Endothelial cell of umbilical vein (primary cell): ENCODE data around the gene AMBP. TPM values are rescaled to one million over a fixed set of nuclear protein-coding genes. Genes with fewer than 3 reads are reported as not detected.

ENCODE experiments used
- BruUV-seq: library from RNA; stranded (reverse); fragments of 400-500 nt; replicated peaks from 2 replicates; lab custom pipeline; 2021; lab: Mats Ljungman, UMichigan
- CTCF ChIA-PET: fragments of 300-600, 350-600 bp; sonication (Branson Sonifier 250); formaldehyde crosslinking; loops from one replicate; lab custom pipeline; 2021; ENCODE audit warnings: antibody characterized with exemption, inconsistent platforms; lab: Charles Lee
- POLR2A ChIA-PET: fragments of 300-600, 350-600 bp; sonication (Branson Sonifier 250); formaldehyde crosslinking; loops from one replicate; lab custom pipeline; 2021; ENCODE audit warnings: antibody characterized with exemption, inconsistent platforms; lab: Charles Lee
- DNase-seq: peaks from one replicate; pipeline ENCODE4 v3.0.0-alpha.2; 2011; ENCODE audit warnings: low read depth, low spot score
- FAIRE-seq: peaks from 2 replicates; lab custom pipeline; 2011; peaks lifted over from hg19 to GRCh38; lab: Jason Lieb, UNC
- H2AFZ ChIP-seq: 2 replicates; pipeline ENCODE4 v1.6.0; 2012; ENCODE audit warnings: low read depth, low read length, control low read depth, inconsistent platforms
- H3K27ac ChIP-seq: 2 replicates; pipeline ENCODE4 v1.5.1; 2011; ENCODE audit warnings: low read depth, mild to moderate bottlenecking, control low read depth, low read length, moderate library complexity; ENCODE audit not compliant: insufficient read depth
- H3K27me3 ChIP-seq, 2 experiments: 2 replicates each; pipeline versions ENCODE4 v1.6.0 to v1.6.1; 2011; ENCODE audit warnings: low read length in 2 of 2, mixed read lengths in 1 of 2; ENCODE audit not compliant: control insufficient read depth in 2 of 2, insufficient read depth in 2 of 2
- H3K36me3 ChIP-seq, 2 experiments: 2 replicates in 1 of 2; 3 replicates in 1 of 2; pipeline ENCODE4 v1.5.1; 2011; ENCODE audit warnings: low read length in 2 of 2, mild to moderate bottlenecking in 1 of 2, moderate library complexity in 1 of 2; ENCODE audit not compliant: control insufficient read depth in 2 of 2, insufficient read depth in 2 of 2; ENCODE audit errors: extremely low read depth in 1 of 2
- H3K4me1 ChIP-seq: 3 replicates; pipeline ENCODE4 v1.5.1; 2011; ENCODE audit warnings: mild to moderate bottlenecking, low read length; ENCODE audit not compliant: control insufficient read depth, insufficient read depth; ENCODE audit errors: extremely low read depth
- H3K4me2 ChIP-seq: 2 replicates; pipeline ENCODE4 v1.6.1; 2011; ENCODE audit warnings: low read length, control low read depth, mixed read lengths; ENCODE audit not compliant: insufficient read depth
- H3K4me3 ChIP-seq, 3 experiments: fragments of 200-600 bp in 1 of 3; sonication (generic), shearing (Covaris generic) in 1 of 3; replicated peaks in 1 of 3; 2 replicates each; pipeline ENCODE4 v1.5.1; 2011 to 2016; ENCODE audit warnings: control low read depth in 3 of 3, low read length in 3 of 3, mild to moderate bottlenecking in 2 of 3, inconsistent platforms in 1 of 3, low read depth in 1 of 3, moderate library complexity in 1 of 3; ENCODE audit not compliant: insufficient read depth in 1 of 3
- H3K79me2 ChIP-seq: 2 replicates; pipeline ENCODE4 v1.6.0; 2012; ENCODE audit warnings: low read length, inconsistent platforms; ENCODE audit not compliant: control insufficient read depth, insufficient read depth
- H3K9ac ChIP-seq: replicated peaks from 2 replicates; pipeline ENCODE3; 2011; ENCODE audit warnings: low read length, control low read depth; ENCODE audit not compliant: insufficient read depth; ENCODE audit errors: extremely low read depth
- H3K9me1 ChIP-seq: replicated peaks from 3 replicates; pipeline ENCODE4 v1.6.0; 2011; ENCODE audit warnings: mild to moderate bottlenecking, low read length; ENCODE audit not compliant: control insufficient read depth, insufficient read depth; ENCODE audit errors: extremely low read depth
- H3K9me3 ChIP-seq: replicated peaks from 2 replicates; pipeline ENCODE4 v1.5.1; 2012; ENCODE audit warnings: low read length, inconsistent platforms; ENCODE audit not compliant: control insufficient read depth, insufficient read depth
- H4K20me1 ChIP-seq: replicated peaks from 2 replicates; pipeline ENCODE3; 2011; ENCODE audit warnings: mild to moderate bottlenecking, low read length; ENCODE audit not compliant: control insufficient read depth, insufficient read depth; ENCODE audit errors: extremely low read depth
- GATA2 ChIP-seq: IDR thresholded peaks from 2 replicates; pipeline ENCODE4 v1.7.0; 2011; ENCODE audit warnings: low read depth, mild to moderate bottlenecking, moderate library complexity, mixed read lengths, low read length; ENCODE audit not compliant: insufficient read length, insufficient read depth
- JUN ChIP-seq: IDR thresholded peaks from 2 replicates; pipeline ENCODE4 v1.6.1; 2011; ENCODE audit warnings: borderline replicate concordance, low read depth; ENCODE audit not compliant: insufficient read length, insufficient read depth
- POLR2A ChIP-seq: IDR thresholded peaks from 2 replicates; pipeline ENCODE4 v1.6.1; 2012; ENCODE audit warnings: low read depth, mild to moderate bottlenecking, control low read depth, low read length
- POLR2AphosphoS5 ChIP-seq: IDR thresholded peaks from 2 replicates; pipeline ENCODE4 v1.6.1; 2012; ENCODE audit warnings: low read depth, mild to moderate bottlenecking, control low read depth, low read length, moderate library complexity; ENCODE audit not compliant: insufficient read depth
- dilution Hi-C: fragments of 300-500 bp; cut with MboI; formaldehyde crosslinking; loops from one replicate; pipeline ENCODE4 v1.15.0; 2019; ENCODE audit warnings: low sequenced_read_pairs; ENCODE audit not compliant: extremely low pct_ligation_motif_present
- intact Hi-C: fragments of 100-400 bp; cut with micrococcal nuclease; formaldehyde crosslinking; loops from one replicate; pipeline ENCODE4 v1.10.0; 2022
- polyA plus RNA-seq, 4 experiments: library from polyadenylated mRNA; depleted of rRNA in 3 of 4; stranded (reverse) in 3 of 4; unstranded in 1 of 4; fragments of >200 nt; gene quantifications; 2 replicates each; pipeline versions ENCODE4 v1.2.1 to v1.2.3, GENCODE V29; 2011 to 2012; ENCODE audit warnings: missing spikeins in 1 of 4
- total RNA-seq: library from RNA; stranded (reverse); gene quantifications from 2 replicates; pipeline ENCODE4 v1.2.3, GENCODE V29; 2021
- TF ChIP-seq, protein P1 (sequence below): IDR thresholded peaks from 2 replicates; pipeline ENCODE4 v1.6.1; 2011; ENCODE audit not compliant: insufficient read depth, insufficient read length
- TF ChIP-seq, protein P2 (sequence below), 2 donors: IDR thresholded peaks; 1 replicate in 1 of 2; 2 replicates in 1 of 2; pipeline ENCODE4 v1.5.1; 2011; ENCODE audit warnings: low read length in 2 of 2, mild to moderate bottlenecking in 2 of 2, moderate library complexity in 2 of 2, control low read depth in 1 of 2, inconsistent platforms in 1 of 2, low read depth in 1 of 2; ENCODE audit not compliant: insufficient read depth in 1 of 2; ENCODE audit errors: extremely low read depth in 1 of 2

The AMBP gene
- total and polyA plus RNA-seq, 2 donors (not counting 3 experiments of a cell fraction or from before 2014, with no cell fraction given) = not detected

DNA sequence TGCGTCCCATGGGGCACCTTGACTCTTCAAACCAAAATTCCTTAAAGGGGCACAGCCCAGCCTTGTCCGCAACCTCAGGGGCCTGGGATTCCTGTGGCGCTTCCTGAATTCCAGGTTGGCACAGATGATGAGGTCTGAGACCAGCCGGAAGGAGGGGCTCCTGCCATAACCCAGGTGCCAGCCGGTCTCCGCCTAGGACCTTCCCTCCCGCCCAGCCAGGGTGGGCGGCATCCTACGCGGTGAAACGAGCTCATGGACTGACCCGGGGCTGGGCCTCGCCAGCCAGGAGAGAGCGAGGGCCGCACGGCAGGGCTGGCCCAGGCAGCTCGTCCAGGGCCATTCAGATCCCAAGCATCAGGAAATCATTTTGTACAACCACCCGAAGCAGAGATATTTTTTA lies 23.0 kb downstream of the AMBP start:
- TSS peak; percentile 1 for BruUV-seq
- Histone ChIP-seq H3K4me2 (no peak overlapping the region), H3K9me1 (no peaks in the 10 kb centered on the region), H2AFZ (no peak overlapping the region), H4K20me1 (no peaks in the 10 kb centered on the region), H3K27me3 (no peaks in the 10 kb centered on the region), H3K36me3 (peaks cover 3 to 26% of the 10 kb centered on the region in 2 experiments), H3K27ac (no peak overlapping the region), H3K9me3 (no peaks in the 10 kb centered on the region), H3K79me2 (no peaks in the 10 kb centered on the region), H3K4me1 (no peaks in the 10 kb centered on the region), H3K4me3 (no peak overlapping the region), H3K9ac (no peak overlapping the region)
- no peak for TF ChIP-seq POLR2A
- TF ChIP-seq, protein P1, sequence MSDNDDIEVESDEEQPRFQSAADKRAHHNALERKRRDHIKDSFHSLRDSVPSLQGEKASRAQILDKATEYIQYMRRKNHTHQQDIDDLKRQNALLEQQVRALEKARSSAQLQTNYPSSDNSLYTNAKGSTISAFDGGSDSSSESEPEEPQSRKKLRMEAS = no peak
- ChIA-PET CTCF (interaction anchor here (0.5 kb wide), 1 partner anchor 317 kb away, joined by 4 read pairs; no protein-coding TSS in a partner anchor), POLR2A (no interaction called here)
- intact Hi-C loops = no loop called here
- DNase-seq = no peak
- no peak for FAIRE-seq
- dilution Hi-C loops = no loop called here

DNA sequence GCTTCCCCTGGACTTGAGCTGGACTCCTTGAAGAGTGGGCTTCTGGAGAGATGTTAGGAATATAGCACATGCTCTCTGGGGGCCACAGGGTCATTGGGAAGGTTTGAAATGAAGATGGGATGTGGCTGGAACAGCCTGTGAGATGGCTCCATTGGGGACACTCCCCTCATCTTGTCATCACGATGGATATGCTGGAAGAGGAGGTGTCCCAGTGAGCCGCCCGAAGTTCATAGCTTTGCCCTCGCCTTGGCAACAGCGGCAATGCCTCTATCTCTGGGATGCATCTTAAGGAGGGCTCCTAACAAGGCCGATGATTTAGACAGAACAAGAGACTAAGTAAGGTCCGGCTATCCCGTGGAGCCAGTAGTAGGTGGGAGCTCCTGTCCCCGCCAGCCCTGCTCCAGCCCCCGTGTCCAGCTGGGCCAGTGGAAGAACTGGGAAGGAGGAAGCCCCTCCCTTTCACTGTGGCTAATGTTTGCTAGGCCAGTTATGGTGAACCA lies 23.9 kb downstream of the AMBP start:
- CTCF ChIA-PET = no interaction called here
- TF ChIP-seq, protein P1 = no peak
- TF ChIP-seq GATA2 = no peak
- TF ChIP-seq POLR2AphosphoS5 = no peak
- TF ChIP-seq JUN = no peak
- TF ChIP-seq, protein P2, sequence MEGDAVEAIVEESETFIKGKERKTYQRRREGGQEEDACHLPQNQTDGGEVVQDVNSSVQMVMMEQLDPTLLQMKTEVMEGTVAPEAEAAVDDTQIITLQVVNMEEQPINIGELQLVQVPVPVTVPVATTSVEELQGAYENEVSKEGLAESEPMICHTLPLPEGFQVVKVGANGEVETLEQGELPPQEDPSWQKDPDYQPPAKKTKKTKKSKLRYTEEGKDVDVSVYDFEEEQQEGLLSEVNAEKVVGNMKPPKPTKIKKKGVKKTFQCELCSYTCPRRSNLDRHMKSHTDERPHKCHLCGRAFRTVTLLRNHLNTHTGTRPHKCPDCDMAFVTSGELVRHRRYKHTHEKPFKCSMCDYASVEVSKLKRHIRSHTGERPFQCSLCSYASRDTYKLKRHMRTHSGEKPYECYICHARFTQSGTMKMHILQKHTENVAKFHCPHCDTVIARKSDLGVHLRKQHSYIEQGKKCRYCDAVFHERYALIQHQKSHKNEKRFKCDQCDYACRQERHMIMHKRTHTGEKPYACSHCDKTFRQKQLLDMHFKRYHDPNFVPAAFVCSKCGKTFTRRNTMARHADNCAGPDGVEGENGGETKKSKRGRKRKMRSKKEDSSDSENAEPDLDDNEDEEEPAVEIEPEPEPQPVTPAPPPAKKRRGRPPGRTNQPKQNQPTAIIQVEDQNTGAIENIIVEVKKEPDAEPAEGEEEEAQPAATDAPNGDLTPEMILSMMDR (IDR thresholded peaks at IDR 0.05; ENCODE audit: extremely low read depth in 1 of 2, insufficient read depth in 1 of 2, low read depth in 1 of 2, low read length in 2 of 2) = no peak
- H3K4me3 ChIP-seq = no peak overlapping the region
- H3K27me3 ChIP-seq = no peaks in the 10 kb centered on the region
- dilution Hi-C loops (no loop called here), intact Hi-C loops (no loop called here)
- no peaks in the 10 kb centered on the region for H3K9me1 ChIP-seq
- DNase-seq (no peak), FAIRE-seq (no peak)
- peaks cover 7 to 32% of the 10 kb centered on the region in 2 experiments for H3K36me3 ChIP-seq
- no peaks in the 10 kb centered on the region for H3K4me1 ChIP-seq
- no peaks in the 10 kb centered on the region for H3K79me2 ChIP-seq
- BruUV-seq = no TSS peak
- H3K27ac ChIP-seq = no peak overlapping the region
- POLR2A ChIA-PET = no interaction called here
- H3K9ac ChIP-seq = no peak overlapping the region
- no peaks in the 10 kb centered on the region for H4K20me1 ChIP-seq
- H3K4me2 ChIP-seq = no peak overlapping the region
- H2AFZ ChIP-seq = no peak overlapping the region
- no peaks in the 10 kb centered on the region for H3K9me3 ChIP-seq
